Tibial nerve (tissue), 4 donors: ENCODE data around the gene SKI.

Source experiments
- EP300 ChIP-seq, 2 donors: sonication (generic); formaldehyde crosslinking; IDR thresholded peaks; one replicate each; pipeline ENCODE4 v1.6.1; 2017; ENCODE audit warnings: antibody characterized with exemption in 2 of 2, mild to moderate bottlenecking in 1 of 2
- TF ChIP-seq, protein P1 (sequence below), 5 experiments: fragments of 200-600 bp in 3 of 5; fragments of 450-650 bp in 2 of 5; sonication (generic) in 3 of 5; IDR thresholded peaks; one replicate each; pipeline ENCODE4 v1.5.1; 2016 to 2019; ENCODE audit warnings: antibody characterized with exemption in 5 of 5, mild to moderate bottlenecking in 3 of 5, moderate library complexity in 2 of 5

DNA sequence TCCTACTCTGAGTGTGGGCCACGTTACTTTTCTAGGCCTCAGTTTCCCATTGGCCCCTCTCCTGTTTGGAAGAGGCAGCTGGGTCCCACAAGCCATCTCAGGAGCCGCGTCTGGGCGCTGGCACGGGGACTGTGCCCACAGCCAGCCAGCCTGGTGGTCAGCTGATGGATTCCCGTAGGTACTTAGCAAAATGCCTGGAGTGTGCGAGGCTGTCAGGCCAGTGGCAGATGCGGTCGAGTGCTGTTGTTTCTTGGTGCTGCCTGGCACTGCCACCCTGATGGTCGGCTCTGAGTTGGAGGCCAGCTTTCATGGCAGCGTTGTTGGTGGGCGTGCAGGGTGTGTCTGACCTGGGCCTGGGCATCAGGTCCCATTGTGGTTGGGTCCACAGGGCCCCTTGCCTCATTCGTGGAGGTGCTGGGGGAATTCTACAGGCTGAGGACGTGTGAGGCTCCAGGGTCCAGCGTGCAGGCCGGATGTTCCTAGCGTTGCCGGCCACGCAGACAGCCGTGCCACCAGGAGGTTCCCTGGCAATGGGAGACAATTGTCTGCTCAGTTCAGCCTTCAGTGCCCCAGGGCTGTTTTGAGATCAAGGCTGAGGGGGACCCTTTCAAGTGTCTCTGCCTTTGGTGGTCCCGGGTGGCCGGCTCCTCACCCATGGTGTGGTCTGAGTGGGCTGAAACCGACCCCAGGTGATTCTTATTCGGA is 20.9 kb downstream of the SKI start:
- TF ChIP-seq, protein P1, sequence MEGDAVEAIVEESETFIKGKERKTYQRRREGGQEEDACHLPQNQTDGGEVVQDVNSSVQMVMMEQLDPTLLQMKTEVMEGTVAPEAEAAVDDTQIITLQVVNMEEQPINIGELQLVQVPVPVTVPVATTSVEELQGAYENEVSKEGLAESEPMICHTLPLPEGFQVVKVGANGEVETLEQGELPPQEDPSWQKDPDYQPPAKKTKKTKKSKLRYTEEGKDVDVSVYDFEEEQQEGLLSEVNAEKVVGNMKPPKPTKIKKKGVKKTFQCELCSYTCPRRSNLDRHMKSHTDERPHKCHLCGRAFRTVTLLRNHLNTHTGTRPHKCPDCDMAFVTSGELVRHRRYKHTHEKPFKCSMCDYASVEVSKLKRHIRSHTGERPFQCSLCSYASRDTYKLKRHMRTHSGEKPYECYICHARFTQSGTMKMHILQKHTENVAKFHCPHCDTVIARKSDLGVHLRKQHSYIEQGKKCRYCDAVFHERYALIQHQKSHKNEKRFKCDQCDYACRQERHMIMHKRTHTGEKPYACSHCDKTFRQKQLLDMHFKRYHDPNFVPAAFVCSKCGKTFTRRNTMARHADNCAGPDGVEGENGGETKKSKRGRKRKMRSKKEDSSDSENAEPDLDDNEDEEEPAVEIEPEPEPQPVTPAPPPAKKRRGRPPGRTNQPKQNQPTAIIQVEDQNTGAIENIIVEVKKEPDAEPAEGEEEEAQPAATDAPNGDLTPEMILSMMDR (IDR thresholded peaks at IDR 0.05), result no peak
- no peak for TF ChIP-seq EP300 (IDR thresholded peaks at IDR 0.05)
